NCI-H1694 treated with DMSO at 0.1 percent for 48 hours (cell line): ENCODE results near the gene BNC2.

ENCODE experiments used
- DNase-seq: peaks from one replicate; lab custom pipeline; 2025; lab: John Stamatoyannopoulos, UW

BNC2 gene

DNA sequence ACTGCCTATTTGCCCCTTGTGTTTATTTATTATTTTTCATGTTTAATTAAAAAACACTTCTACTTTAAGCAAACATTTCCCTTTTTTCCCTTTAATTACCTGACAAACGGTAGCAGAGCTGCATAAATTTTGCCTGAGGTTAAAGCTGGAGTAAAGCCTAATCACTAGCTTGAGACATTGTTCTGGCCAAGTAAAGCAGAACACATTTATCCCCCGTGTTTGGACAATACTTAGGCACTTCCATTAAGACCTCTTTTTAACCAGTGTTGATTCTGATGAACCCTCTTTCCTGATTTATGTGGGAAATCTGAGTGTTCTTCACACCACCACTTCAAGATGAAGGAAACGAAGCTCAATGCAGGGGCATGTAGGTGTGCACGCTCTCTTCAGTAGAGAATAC, 54.5 kb downstream of the BNC2 start:
- DNase-seq, result no peak

DNA sequence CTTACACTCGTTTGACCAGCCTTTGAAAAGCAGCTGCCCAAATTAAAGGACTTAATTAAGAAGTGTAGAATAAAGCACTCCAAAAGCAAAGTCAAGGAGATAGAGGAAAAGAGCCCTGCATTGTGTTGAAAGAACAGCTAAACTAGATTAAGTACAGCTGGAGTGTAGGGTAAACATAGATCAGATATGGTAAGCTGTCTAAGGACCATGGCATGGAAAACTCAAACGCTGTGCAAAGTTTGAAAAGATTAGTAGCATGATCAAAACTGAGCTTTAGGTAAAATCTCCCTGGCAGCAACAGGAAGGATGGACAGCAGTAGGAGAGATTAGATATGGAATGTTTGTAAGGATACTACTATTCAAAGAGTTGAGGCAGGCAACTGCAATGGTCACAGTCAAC, 55.4 kb downstream of the BNC2 start:
- no peak for DNase-seq

DNA sequence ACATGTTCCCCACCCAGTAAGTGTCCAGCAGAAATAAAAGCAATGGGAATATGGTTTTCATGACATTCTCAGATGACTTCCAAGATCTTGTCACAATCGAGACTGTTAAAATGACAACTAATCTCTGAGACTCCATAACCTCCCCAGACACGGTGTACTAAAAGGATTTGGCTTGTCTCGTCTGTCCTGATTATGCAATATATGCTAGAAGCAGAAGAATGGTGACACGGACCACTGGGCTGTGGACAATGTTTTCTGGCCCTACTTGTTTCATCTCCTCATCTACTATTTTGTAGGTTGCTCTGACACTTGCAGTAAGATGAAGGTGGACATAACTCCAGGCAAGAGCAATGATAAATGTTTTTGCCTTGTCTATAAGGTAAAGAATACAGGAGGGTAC, 56.6 kb downstream of the BNC2 start:
- no peak for DNase-seq

DNA sequence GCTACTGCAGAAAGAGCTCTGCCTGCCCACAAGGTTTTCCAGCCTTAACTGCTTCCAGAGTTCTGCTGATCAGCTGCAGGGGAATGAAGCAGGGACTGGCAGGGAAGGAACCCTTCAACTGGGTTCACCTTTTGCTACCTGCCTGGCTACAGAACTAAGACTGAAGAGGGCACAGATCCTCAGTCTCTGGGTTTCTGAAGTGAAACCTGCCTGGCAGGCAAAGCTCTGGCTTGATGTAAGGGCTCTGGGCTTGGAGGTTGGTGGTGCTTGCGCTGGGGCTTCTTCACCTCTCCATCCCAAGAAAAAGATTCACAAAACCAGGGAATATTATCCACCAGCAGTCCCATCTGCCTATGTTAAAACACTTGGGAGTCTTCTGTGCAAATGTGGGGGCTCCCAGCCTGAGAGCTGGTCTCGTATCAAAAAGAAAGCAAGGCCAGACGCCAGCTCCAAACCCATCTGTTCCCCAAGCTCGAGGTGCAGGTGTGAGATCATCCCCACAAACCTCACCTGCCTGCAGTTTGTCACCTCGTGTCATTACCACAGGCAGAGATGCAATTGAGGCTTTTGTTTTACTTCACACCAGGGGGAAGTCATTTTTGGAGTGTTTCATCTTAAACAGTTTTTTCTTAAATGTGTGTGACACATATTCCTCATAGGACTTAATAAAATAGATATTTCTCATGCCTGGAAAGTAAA, 58.3 kb downstream of the BNC2 start:
- no peak for DNase-seq

DNA sequence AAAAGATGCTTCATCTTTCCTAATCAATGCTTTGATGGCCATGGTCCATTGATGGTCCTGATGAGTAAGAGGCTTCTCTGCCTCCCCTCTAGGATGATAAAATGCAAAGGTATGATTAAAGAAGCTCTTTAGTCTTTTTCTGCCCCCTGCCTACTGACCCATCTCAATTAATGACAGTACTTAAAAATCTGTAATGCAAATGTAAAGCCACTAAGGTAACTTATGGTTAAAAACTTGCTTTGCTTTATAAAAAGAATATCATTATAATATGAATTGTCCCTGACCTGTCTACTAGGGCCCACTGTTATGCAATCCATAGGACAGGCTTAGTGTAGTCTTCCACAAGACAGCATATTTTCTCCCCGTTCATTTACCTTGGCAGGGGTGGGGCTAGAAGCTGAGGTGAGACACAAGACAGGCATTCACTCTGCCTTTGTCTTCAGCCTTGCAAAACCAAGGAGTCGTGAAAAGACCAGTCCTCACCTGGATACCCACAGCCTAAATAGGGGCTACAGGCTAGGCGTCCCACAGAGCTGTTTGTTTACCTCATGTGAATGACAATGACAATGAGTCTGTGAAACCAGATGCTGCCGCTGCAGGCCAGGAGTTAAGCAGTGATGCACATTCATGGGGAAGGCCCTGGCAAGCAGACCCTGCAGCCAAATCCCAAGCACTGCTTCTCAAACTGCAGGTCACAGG, 60.4 kb downstream of the BNC2 start:
- DNase-seq, result no peak

DNA sequence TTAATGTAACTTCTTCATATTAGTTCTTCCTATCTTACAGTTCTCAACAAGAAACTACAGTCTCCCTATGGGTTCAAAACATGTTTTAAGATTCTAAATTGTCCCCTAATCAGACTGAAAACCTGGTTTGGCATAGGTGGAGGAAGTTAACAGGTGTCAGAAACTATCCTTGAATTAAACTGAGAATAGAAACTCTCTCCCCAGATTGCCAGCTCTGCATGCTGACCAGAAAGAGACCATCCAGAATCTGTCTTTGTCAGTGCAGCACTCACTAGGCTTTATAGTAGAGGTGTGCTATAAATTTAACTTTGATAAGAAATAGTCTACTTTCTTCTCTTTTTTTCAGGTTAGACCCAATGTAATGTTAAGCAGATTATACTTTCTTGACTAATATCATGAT, 63.8 kb downstream of the BNC2 start:
- DNase-seq, result no peak

DNA sequence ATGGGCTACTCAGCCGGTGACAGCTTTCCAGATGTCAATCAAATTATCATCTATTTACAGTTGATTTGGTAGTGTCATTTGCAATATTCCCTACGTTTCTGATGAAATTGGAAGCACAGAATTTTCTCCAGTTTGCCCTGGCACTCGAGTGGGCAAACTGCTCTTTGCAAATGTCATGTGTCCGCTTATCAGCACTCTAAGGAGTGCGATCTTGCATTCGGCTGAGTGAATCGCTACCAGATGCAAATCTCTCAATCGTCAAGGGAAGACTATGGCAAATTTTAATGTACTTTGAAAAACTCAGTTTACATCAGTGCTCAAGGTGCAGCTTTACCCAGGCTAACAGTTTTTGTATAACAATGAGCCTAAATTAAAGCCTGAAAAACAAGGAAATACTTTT, 66.8 kb downstream of the BNC2 start:
- DNase-seq, result no peak

DNA sequence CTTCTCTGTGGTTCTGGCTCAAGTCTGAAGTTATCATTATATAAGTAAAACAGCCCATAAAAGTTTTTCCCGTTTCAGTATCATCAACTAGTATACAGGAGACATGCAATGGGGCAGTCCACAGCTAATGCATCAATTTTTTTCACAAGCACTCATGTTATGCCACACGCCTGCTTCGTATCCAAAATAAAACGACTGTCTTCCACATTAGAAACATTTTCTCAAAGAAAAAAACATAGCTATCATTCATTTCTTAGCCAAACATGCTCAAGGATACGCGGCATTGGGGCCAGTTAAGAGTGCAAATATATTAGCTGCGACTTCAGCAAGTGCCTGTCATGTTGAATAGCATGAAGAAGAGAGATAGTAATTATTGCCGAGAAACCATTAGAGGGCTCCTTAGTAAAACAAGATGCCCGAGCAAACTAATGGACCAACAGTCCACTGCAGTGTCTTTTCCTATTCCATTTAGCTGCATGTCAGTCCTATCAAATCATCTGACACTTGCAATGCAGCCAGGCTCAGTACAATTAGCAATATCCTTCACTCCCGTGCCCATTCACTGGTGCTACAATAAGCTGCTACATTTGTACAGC, 68.5 kb downstream of the BNC2 start:
- DNase-seq, result no peak

DNA sequence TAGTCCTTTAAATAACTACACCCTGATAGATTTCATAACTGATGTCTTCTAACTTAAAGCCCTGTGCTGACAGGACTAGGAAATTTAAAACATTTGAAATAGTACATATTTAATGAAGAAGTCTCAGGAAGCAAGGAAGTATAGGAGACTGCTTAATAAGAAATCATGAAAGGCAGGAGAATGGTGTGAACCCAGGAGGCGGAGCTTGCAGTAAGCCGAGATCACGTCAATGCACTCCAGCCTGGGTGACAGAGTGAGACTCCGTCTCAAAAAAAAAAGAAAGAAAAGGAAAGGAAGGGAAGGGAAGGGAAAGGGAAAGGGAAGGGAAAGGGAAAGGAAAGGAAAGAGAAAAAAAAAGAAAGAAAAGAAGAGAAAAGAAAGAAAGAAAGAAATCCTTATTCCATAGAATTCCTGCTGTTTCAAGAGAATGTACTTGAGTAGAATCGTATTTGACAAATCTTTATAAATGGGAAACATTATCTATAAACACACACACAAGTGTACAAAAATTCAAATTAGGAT, 74.1 kb downstream of the BNC2 start:
- DNase-seq, result no peak

DNA sequence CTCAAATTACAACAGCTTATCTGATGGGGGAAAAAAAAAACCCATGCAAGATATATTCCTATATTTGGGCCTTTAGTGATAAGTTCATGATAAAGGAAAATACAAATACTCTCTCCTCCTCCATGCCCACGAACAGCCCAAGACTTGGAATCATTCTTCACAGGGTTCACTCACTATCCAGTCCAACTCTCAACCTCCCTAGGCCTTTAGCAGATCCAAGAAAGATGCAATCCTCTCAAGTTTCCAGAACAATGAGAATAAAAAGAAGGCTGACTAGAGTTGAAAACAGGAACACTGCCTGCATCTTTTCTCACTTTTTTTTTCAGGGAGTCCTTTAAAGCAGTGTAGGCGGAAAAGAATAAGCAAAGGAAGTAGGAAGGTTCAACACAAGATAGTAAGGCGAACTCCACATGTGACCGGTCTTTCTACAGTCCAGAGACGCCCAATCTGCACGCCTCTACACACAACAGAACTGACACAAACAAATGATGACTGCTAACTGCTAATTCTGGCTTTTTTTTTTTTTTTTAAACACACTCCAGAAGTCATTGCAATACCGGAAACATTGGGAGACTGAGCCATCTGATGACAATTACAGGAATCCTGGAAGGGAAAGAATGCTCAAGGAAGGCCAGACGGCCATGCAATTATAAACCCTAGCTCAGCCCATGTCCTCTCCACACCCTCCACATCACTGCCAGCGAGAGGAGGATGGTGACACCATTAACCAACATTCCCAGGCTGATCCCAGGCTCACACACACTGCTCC, 75.4 kb downstream of the BNC2 start:
- no peak for DNase-seq

DNA sequence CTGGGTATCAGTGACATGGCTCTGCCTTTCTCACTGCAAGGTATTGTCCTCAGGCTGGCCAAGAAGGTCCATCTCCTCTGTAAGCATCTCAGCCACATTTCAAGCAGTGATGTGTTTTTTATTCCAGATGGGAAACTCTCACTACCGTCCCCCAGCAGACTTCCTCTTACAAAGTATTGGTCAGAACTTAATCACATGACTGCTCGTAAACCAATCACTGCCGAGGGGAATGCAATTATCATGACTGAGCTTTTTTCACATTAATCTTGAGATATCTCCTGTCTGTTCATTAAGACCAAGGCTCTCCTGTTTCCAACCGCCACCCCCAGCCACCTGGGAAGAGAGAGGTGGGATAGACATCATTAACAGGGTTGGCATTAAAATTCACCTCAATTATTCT, 76.4 kb downstream of the BNC2 start:
- no peak for DNase-seq

DNA sequence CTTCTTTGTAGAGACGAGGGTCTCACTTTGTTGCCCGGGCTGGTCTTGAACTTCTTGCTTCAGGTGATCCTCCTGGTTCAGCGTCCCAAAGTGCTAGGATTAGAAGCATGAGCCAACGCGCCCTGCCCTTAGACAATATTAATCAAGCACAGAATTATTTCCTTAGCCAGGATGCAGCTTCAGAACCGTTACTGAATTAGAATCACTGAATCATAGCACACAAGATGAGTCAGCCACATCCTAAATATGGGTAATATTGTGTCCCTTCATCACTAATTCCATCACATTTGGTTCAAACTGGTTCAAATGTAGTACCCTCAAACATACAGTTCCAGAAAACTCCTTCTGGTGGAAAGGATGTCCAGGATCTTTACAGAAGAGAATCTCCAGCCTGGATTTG, 82.7 kb downstream of the BNC2 start:
- DNase-seq, result no peak

DNA sequence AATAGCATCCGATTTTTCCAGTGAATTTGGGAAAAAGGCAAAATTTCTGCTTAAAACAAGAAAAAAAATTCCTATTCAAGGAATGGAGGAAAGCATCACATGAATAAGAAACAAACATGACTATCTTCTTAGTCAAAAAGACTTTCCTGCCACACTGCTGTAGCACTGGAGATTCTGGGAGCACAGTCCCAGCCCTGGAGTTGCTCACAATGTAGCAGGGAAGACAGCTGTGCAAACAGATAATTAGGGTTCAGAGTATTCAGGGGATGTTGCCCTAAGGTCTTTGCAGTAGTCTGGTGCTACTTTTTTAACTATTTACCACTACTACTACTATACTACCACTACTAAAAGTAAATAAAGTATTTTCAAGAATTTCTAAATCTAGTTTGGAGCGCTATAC, 86.5 kb downstream of the BNC2 start:
- no peak for DNase-seq

DNA sequence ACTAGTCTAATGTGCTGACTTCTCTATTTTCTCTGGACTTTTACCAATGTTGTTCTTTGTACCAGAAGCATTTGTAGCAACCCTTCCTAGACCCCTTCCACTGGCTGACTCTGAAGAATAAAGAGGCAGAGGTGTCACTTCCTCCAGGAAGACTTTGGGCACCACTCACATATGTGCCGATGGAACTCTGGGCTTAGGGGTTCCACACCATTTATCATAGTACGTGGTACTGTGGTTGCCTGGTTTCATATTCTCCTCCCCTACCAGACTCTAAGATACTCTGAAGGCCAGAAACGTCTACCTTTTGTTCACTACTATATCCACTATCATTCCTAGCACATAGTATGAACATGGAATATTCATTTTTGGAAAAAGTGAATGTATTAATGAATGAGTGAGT, 88.0 kb downstream of the BNC2 start:
- DNase-seq, result no peak

DNA sequence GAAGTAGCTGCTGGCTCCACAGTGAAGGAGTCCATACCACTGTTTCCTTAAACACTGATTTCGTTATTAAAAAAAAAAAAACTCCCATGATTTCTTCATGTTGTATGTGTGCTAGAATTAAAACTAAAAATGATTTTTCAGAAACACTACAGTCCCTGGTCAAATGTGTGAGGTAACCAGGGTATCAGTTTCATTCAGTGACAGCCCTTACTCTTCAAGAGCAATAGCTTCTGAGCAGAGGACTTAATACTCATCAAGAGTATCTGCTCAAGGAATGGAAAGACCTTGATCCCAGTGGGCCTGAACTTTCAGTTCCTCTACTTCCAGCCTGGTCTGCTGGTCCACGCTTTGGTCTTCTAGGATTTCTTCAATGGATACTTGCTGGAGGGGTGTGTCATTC, 95.1 kb downstream of the BNC2 start:
- DNase-seq, result no peak

DNA sequence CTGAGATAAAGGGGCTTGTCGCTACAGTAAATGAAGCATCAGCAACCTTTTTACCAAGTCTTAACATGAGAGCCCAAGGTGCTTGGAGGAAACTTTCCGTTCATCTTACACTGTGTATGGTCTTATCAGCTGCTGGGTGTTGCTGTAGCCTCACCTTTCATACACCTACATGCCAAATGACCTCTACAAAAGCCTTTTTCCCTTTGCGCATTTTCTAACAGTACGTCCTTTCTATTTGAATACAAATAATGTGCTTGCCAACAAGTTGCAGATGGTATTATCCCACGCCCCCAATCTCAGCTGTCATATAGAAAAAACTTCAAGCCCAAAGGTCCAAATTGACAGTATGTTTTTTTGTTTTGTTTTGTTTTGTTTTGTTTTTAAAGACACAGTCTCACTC, 96.9 kb downstream of the BNC2 start:
- no peak for DNase-seq

DNA sequence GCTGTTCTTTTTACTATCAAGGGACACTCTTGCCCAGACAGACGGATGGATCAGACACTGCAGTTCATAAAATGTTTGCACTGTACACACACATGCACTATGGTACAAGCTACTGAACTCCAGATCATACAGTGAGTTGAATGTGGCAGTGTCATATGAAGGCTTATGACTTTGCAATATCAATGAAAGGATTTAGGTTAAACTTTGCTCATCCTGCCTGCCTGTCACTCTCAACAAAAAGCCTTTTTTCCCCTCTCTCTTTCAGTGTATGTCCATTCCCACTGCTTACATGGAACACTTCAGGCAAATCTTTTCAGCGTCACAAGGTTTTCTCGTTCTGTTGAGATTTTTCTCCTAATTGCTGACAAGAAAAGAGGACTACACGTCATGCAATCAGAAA, 97.4 kb downstream of the BNC2 start:
- DNase-seq, result no peak

DNA sequence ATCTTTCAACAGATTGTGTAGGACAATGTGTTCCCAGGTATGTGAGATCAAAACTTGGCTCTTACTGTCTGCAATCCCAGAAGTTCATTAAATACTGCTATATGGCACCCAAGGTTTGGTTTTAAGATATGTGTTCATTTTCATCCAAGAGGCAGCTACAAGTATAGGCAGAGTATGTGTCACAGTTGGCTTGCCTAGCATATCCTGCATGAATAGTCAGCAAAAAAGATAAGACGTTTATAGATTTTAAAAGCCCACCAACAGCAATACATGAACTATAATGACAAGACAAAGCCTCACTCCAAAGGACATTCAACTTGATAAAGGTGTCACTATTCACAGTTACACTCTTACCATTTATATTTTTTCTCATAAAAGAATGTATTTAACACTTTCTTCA, 99.1 kb downstream of the BNC2 start:
- no peak for DNase-seq

DNA sequence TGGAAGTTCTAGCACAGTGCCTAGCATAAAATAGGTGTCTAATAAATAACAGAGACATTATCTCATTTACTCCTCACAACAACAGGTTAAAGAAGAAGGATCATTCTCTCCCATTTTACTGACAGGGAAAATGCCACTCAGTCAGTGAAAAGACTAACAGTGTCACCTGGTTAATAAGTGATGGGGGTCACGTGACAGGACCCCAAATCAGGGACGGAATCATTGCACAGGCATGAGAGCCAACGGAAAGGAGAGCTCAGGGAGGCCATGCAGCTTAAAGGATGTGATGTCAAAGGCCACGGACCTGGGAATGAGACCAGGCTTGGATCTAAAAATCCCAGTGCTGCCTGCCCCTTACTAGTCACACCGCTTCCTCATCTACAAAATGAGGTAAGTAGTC, 101.2 kb downstream of the BNC2 start:
- no peak for DNase-seq

DNA sequence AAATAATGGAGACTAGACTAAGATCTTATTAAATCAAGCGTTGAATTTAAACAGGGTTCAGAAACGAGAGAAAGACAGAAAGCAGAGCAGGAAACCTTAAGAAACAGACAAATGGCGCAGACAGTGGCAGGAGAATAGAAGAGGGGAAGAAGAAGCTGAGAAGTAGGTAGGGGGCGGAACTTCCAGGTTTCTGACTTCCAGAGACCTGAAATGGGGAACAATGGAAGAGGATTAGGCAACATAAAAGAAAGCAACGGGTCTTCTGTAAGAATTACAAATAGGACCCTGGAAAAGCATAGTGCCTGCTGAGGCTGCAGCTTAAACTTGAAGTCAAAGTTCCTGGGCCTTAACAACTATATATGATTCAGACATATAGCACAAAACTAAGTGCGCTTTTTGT, 101.7 kb downstream of the BNC2 start:
- no peak for DNase-seq

DNA sequence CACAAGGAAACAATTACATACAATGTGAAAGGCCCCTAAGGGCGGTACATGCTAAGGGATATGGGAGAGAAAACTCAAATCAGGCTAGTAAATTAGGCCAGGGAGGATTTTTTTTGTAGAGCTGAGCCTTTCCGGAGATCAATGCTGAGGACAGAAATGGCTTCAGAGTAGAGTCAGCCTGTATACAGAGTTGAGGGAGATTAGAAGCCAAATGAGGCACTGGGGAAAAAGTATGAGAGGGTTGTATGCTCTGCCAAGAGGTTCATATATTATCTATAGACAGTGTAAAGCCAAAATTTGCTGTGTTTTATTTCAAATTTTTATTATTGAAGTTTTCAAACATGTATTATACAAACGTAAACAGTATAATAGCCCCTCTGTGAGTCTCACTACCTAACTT, 103.1 kb downstream of the BNC2 start:
- no peak for DNase-seq

DNA sequence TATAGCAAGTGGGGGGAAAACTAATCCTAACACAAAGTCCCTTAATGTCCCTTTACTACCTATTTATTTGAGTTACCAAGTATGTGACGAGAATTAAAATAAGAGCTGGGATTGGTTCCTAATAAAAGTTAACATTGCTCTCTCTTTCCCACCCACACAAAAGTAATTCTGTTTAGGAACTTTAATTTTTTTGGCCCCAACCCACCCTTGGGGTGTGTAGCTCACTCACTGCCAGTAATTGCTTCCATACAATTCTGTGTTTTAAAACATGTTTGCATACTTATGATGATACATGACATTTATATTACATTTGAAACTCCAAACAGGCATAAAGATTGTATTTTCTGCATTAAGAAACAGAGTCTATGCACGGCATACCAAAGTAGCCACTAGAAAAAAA, 106.5 kb downstream of the BNC2 start:
- no peak for DNase-seq
